Measurements from ENCODE around the gene AMIGO2. TPM values are rescaled to one million over a fixed set of nuclear protein-coding genes. Genes with fewer than 3 reads are reported as not detected.

AMIGO2 gene
- total and polyA plus RNA-seq, 2 experiments from 2014 or later, result 1.8 to 3.8 TPM

DNA sequence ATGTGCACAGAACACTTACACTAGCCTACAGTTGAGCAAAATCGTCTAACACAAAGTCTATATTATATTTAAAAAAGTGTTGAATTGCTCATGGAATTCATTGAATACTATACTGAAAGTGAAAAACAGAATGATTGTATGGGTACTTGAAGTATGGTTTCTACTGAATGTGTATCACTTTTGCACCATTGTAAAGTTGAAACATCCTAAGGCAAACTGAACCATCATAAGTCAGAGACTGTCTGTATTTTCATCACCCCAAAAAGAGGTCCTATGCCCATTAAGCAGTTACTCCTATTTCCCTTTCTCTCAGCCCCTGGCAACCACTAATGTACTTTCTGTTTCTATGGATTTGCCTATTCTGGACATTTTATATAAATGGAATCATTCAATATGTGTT, 4.4 kb upstream of the AMIGO2 start:
- Mint-ChIP-seq H3K27ac (no peak overlapping the region), H3K27me3 (ENCODE audit: insufficient read depth, low read depth, poor library complexity) (peaks cover 12% of the 10 kb centered on the region), H3K9me3 (no peaks in the 10 kb centered on the region), H3K4me1 (peaks cover 51% of the 10 kb centered on the region), H3K4me3 (no peak overlapping the region), H3K36me3 (ENCODE audit: low read depth) (no peaks in the 10 kb centered on the region)
- Histone ChIP-seq H3K4me3 (no peak overlapping the region), H3K79me2 (replicated peaks; ENCODE audit: insufficient read depth) (no peaks in the 10 kb centered on the region), H3K36me3 (ENCODE audit: insufficient read depth) (no peaks in the 10 kb centered on the region), H3K27me3 (ENCODE audit: insufficient read depth) (peaks cover 15% of the 10 kb centered on the region), H3K9me2 (ENCODE audit: insufficient read depth) (no peaks in the 10 kb centered on the region), H3F3A (replicated peaks; ENCODE audit: low read depth) (no peaks in the 10 kb centered on the region), H4K20me1 (replicated peaks; ENCODE audit: insufficient read depth) (no peaks in the 10 kb centered on the region), H3K27ac (ENCODE audit: low read depth) (no peak overlapping the region), H2AFZ (no peak overlapping the region), H3K4me1 (ENCODE audit: insufficient read depth) (peaks cover 44% of the 10 kb centered on the region), H3K4me2 (no peak overlapping the region)
- ATAC-seq, result no peak
- no peak for DNase-seq (ENCODE audit: low spot score)
- TF ChIP-seq JUNB (IDR thresholded peaks at IDR 0.05; ENCODE audit: unreplicated experiment) (no peak), NANOG (IDR thresholded peaks at IDR 0.05; ENCODE audit: borderline replicate concordance) (no peak), ZNF331 (CRISPR knock-in tag; IDR thresholded peaks at IDR 0.05; ENCODE audit: low read depth) (no peak), ZNF462 (CRISPR knock-in tag; IDR thresholded peaks at IDR 0.05) (no peak), STAT1 (IDR thresholded peaks at IDR 0.05; ENCODE audit: unreplicated experiment) (no peak), EZH2 (IDR thresholded peaks at IDR 0.05; ENCODE audit: low read depth, unreplicated experiment) (no peak), ETS1 (IDR thresholded peaks at IDR 0.05) (no peak), EZH2phosphoT487 (IDR thresholded peaks at IDR 0.05; ENCODE audit: unreplicated experiment) (no peak), POLR2AphosphoS5 (IDR thresholded peaks at IDR 0.05; ENCODE audit: low read depth) (no peak), CREB1 (CRISPR knock-in tag; IDR thresholded peaks at IDR 0.05; ENCODE audit: low read depth) (no peak), ZNF114 (CRISPR knock-in tag; IDR thresholded peaks at IDR 0.05) (no peak)
- TF ChIP-seq, protein P1, sequence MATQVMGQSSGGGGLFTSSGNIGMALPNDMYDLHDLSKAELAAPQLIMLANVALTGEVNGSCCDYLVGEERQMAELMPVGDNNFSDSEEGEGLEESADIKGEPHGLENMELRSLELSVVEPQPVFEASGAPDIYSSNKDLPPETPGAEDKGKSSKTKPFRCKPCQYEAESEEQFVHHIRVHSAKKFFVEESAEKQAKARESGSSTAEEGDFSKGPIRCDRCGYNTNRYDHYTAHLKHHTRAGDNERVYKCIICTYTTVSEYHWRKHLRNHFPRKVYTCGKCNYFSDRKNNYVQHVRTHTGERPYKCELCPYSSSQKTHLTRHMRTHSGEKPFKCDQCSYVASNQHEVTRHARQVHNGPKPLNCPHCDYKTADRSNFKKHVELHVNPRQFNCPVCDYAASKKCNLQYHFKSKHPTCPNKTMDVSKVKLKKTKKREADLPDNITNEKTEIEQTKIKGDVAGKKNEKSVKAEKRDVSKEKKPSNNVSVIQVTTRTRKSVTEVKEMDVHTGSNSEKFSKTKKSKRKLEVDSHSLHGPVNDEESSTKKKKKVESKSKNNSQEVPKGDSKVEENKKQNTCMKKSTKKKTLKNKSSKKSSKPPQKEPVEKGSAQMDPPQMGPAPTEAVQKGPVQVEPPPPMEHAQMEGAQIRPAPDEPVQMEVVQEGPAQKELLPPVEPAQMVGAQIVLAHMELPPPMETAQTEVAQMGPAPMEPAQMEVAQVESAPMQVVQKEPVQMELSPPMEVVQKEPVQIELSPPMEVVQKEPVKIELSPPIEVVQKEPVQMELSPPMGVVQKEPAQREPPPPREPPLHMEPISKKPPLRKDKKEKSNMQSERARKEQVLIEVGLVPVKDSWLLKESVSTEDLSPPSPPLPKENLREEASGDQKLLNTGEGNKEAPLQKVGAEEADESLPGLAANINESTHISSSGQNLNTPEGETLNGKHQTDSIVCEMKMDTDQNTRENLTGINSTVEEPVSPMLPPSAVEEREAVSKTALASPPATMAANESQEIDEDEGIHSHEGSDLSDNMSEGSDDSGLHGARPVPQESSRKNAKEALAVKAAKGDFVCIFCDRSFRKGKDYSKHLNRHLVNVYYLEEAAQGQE (IDR thresholded peaks at IDR 0.05; ENCODE audit: unreplicated experiment), result no peak
